ENCODE measurements around the gene TESMIN.

TESMIN gene

GRCh38 chr11:68780829-68781228, 29.5 kb upstream of the TESMIN start:
- no peak overlapping the region for H3K27ac ChIP-seq

GRCh38 chr11:68778205-68778604, 26.9 kb upstream of the TESMIN start:
- H3K27ac ChIP-seq = no peak overlapping the region
- no peak for TF ChIP-seq CTCF (conservative IDR thresholded peaks at IDR 0.05)

More at GRCh38 chr11:68780829-68781228, 29.5 kb upstream of the TESMIN start:
- TF ChIP-seq CTCF (conservative IDR thresholded peaks at IDR 0.05) = no peak

GRCh38 chr11:68776442-68777235, 25.3 kb upstream of the TESMIN start:
- TF ChIP-seq CTCF (conservative IDR thresholded peaks at IDR 0.05) = no peak
- no peak overlapping the region for H3K27ac ChIP-seq

GRCh38 chr11:68775951-68776388, 24.6 kb upstream of the TESMIN start:
- no peak overlapping the region for H3K27ac ChIP-seq
- no peak for TF ChIP-seq CTCF (conservative IDR thresholded peaks at IDR 0.05)

- H3K27ac ChIP-seq = no peak overlapping the region
- no peak for TF ChIP-seq CTCF (conservative IDR thresholded peaks at IDR 0.05)
Measured at GRCh38 chr11:68774194-68774585, 22.9 kb upstream of the TESMIN start.

- no peak for TF ChIP-seq CTCF (conservative IDR thresholded peaks at IDR 0.05)
- H3K27ac ChIP-seq = no peak overlapping the region
Measured at GRCh38 chr11:68773521-68774193, 22.3 kb upstream of the TESMIN start.

GRCh38 chr11:68772936-68773335, 21.6 kb upstream of the TESMIN start:
- H3K27ac ChIP-seq = no peak overlapping the region
- TF ChIP-seq CTCF (conservative IDR thresholded peaks at IDR 0.05) = no peak

Data from VCaP (cell line).